Fibroblast of skin of back (primary cell): ENCODE data around the gene WDR86. TPM values are rescaled to one million over a fixed set of nuclear protein-coding genes. Genes with fewer than 3 reads are reported as not detected.

Experiments
- DNase-seq: peaks from one replicate; pipeline ENCODE4 v3.0.0-alpha.2; 2013
- polyA plus RNA-seq, 2 experiments: library from polyadenylated mRNA; unstranded; fragments of 120-200 nt; gene quantifications; one replicate each; pipeline ENCODE4 v1.2.1, GENCODE V29; 2013; ENCODE audit not compliant: insufficient read length in 2 of 2

The WDR86 gene, protein sequence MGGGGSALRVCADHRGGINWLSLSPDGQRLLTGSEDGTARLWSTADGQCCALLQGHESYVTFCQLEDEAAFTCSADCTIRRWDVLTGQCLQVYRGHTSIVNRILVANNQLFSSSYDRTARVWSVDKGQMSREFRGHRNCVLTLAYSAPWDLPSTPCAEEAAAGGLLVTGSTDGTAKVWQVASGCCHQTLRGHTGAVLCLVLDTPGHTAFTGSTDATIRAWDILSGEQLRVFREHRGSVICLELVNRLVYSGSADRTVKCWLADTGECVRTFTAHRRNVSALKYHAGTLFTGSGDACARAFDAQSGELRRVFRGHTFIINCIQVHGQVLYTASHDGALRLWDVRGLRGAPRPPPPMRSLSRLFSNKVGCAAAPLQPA
- 0.11 TPM for polyA plus RNA-seq (2013, experiment 1 of 2; ENCODE audit: insufficient read length)
- polyA plus RNA-seq (2013, experiment 2 of 2; ENCODE audit: insufficient read length), result not detected

DNA sequence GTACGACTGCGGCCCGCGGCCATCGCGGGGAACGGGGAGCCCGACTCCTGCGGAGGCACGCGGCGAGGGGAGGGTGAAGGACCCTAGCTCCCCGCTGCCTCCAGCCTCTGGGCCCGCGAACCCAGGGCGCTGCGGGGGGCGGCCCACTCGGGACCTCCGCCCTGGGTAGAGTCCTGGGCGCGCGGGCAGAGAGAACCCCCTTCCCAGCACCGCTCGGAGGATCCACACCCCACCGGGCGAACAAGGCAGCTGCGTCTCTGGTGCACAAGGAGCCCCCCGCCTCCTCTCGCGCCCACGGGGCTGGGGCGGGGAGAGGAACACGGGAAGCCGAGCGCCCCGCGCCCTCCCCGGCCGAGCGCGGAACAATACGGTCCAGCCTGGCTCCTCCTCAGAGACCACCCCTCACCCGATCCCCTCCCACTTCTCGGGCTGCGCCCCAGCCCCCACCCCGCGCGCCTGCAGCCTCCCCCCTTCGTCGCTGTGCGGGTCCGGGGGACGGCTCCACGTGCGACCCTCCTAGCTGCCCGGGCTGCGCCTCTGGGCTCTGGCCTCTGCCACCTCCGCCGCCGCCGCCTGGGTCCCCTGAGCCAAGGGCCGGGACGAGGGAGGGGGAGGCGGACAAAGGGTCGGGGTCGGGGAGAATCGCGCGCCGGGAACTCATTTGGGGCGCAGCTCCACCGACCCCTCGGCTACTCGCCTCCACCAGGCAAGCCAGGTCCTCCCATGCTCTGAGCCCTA, at the start of gene WDR86:
WDR86 (minus strand) TSS at position 372 of the 738 bp plus-strand sequence. CDS start 449 bp downstream, outside the sequence.
- no peak for DNase-seq

GRCh38 chr7:151457534-151457933, 47.7 kb upstream of the WDR86 start:
- no peak for DNase-seq

DNA sequence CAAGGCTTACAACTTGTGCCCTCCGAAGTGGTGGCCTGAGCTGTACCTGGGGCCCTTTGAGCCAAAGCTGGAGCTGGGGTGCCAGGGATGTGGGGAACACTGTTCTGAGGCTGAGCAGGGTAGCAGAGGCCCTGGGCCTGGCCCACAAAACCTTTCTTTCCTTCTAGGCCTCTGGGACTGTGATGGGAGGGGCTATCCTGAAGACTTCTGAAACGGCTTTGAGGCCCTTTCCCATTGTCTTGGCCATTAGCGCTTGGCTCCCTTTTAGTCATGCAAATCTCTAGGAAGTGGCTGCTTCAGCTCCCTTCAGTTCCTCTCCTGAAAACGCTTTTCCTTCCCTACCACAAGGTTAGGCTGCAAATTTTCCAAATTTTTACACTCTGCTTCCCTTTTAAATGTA, 46.9 kb upstream of the WDR86 start:
- DNase-seq, result no peak

GRCh38 chr7:151456276-151456675, 46.4 kb upstream of the WDR86 start:
- DNase-seq, result no peak

DNA sequence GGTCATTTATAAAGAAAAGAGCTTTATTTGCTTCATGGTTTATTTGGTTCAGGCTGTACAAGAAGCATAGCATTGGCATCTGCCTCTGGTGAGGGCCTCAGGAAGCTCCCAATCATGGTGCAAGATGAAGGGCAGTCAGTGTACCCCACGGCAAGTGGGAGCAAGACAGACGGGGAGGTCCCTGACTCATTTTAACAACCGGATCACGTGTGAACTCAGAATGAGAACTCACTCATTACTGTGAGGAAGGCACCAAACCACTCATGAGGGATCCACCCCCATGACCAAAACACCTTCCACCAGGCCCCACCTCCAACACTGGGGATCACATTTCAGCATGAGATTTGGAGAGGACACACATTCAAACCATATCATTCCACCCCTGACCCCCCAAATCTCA, 45.9 kb upstream of the WDR86 start:
- no peak for DNase-seq

DNA sequence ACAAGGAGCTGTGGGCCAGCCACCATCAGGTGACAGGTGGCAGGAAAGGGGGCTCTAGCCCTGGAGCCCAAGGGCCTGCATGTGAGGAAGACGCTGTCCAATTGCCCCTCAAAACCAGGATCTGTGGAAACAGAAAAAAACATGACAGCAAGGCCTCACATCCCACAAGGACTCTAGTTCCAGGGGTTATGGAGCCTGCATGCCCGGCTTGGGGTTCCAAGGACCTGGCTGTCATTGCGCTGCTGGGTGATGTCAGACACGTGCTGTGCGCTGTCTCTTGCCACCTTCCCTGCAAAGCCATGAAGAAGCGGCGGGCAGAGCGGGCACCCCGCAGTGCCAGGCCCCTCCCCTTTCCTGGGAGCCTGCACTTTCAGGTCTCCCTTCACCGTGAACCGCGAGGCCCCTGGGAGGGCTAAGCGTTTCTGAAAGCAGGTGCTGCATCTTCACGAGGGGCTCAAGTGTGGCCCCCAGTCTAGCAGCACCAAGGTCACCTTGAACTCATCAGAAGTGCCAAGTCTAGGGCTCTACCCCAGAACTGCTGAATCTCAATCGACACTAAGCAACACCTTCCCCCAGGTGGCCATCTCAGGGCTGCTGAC, 45.2 kb upstream of the WDR86 start:
- DNase-seq, result no peak

GRCh38 chr7:151454305-151454704, 44.5 kb upstream of the WDR86 start:
- DNase-seq, result peak; percentile 46

DNA sequence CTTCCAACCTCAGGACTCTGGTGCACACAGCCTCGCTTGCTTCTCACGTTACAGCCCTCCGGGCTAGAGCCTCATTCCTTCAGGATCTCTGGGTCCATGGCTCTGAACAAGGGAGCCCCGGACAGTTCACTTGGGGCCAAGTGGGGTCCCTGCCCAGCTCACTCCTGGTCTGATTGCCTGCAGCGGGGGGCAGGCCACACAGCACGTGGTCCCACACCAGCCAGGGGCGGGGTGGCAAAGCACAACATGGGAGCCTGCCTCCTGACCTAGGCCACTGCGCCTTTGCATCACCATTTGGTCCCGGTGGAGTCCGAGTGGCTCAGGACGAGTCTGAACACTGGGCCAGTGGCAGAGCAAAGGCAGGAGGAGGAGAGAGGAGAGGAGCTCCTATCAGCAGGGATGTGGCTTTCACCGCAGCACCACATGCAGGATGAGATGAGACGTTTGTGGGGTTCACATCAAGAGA, 43.5 kb upstream of the WDR86 start:
- no peak for DNase-seq

- DNase-seq, result no peak
Measured at GRCh38 chr7:151452680-151453325, 43.0 kb upstream of the WDR86 start.

DNA sequence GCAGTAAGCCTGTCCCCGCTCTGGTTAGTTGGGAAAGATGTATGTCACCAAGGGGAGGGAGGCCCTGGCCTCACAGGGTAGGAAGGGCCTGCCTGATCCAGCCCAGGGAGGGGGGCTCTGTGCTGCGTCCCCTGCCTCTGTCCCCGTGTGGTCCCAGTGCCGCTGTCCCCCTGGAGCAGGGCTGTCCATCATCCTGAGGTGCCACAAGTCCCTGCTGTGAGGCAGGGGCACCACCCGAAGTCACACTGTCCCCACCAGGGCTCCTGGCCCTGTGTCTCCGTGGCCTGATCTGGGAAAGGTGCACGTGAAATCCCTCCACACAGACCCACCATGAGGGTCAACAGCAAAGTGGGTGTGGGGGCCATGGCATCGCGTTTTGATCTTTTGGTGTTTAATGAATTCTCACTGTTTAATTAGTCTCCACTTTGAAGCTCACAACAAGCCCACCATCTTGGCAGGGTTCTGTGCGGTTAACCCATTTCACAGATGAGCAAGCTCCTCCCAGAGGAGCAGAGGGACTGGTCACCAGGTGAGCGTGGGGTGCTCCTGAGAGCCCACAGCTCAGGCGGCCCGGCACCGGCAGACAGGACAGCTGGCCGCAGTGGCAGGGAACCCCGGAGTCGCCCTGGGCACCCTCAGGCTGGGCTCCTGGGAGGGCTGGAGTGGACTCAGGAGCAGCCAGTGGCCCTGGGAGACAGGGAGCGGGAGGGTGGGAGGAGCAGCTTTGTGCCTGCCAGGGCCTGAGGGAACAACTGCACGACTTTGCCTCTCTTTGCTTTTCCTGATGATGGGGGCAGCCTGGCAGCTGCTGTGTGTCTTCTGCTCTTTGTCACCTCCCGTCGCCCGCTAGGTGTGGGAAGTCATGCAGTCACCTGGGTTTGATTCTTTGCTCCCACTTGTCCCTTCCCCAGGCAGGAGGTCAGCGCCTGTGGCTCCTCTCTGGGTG, 42.1 kb upstream of the WDR86 start:
- no peak for DNase-seq

DNA sequence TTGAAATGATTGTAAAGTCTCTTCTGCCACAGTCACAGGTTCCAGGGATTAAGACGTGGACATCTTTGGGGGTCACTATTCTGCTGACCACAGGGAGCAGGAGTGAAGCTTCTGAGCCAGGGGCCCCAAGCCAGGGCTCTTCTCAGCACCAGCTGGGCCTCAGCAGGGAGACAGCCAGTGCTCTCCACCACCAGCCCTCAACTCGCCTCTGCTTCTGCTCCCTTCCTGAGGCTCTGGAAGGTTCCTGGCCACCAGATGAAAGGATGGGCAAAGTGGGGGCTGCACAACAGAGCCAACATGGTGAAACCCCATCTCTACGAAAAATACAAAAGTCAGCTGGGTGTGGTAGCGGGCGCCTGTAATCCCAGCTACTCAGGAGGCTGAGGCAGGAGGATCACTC, 41.3 kb upstream of the WDR86 start:
- no peak for DNase-seq

DNA sequence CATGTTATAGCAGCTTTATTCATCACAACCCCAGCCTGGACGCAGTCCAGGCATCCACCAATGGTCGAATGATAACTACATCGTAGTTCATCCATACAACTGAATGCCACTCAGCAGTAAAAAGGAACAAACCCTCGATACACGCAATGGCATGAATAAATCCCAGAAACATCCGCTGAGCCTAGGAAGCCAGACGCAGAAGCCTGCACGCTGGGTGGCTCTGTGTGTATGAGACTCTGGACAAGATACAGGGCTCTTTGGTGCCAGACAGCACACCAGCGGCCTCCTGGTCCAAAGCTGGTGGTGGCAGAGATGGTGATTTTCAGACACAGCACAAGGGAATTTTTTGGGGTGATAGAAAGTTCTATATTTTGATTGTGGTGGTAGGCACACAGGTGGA, 40.2 kb upstream of the WDR86 start:
- DNase-seq, result no peak

DNA sequence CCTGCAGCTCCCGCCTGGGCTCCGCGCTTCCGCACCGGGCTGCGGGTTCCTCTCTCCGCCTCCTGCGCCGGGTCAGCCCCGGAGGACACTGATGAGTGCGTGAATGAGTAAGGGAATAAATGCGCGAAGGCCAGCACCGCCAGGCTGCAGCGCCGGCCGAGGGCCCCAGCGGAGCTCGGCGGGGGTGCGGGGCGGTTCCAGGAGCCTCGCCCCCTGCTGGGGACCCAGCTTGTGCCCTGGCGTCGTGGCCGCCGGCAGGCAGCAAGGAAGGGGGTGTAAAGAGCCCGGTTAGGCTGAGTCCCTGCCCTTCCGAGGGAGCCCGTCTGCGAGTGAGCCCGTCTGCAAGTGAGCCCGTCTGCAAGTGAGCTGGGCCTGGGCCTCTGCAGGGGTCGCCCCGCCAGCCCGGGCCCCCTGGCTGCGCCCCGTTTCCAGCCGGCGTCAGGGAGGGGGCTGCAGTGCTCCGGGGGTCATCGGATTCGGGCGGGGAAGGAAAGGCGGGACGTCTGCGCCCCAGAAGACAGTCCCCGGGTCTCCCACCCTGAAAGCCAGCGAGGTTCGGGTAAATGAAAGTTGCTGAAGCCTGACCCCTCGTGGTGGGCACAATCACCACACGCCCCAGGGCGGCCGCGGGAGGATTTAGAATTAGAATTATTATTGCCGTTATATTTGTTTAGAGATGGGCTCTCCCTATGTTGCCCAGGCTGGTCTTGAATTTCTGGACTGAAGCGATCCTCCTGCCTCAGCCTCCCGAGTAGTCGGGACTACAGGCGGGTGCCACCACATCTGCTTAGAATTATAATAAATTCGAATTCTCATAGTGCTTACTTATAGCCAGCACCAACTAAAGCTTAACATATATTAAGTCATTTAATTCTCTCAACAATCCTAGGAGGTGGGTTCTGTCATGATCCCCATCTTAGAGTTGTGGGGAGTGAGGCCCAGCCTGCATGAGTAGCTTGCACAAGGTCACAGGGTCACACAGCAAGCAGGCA, 38.7 kb upstream of the WDR86 start:
- DNase-seq, result peak; percentile 58

DNA sequence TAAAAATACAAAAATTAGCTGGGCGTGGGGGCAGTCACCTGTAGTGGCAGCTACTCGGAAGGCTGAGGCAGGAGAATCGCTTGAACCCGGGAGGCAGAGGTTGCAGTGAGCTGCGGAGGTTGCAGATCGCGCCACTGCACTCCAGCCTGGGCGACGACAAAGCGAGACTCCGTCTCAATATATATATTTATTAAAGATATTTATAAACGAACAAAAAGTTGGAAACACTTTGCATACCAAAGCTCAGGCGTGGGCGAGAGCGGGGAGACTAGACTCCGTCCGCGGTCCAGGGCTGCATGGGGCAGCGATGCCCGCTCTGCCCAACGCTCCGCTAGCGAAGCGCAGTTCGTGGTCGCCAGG, 38.0 kb upstream of the WDR86 start:
- no peak for DNase-seq

- DNase-seq, result no peak
Measured at GRCh38 chr7:151447312-151447711, 37.5 kb upstream of the WDR86 start.

DNA sequence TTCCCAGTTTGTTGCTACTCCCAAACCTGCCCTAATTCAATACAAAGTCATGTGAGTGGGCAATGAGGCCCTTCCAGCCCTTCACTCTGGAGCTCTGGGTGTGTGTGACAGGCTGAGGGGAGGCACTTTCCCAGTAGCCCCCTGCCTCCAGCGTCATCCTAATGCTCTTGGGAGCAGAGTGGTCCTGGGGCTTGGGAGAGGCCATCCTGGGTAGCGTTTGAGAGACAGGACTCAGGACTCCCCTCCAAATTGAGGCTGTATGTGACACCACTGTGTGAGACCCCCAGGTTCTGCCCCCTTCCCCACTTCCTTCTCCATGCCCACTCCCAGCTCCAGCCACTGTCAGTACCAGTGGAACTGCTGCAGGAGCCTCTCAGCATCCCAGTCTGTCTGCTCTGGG, 36.6 kb upstream of the WDR86 start:
- no peak for DNase-seq

GRCh38 chr7:151444632-151445031, 34.8 kb upstream of the WDR86 start:
- no peak for DNase-seq

GRCh38 chr7:151442776-151443496, 33.1 kb upstream of the WDR86 start:
- DNase-seq, result no peak

DNA sequence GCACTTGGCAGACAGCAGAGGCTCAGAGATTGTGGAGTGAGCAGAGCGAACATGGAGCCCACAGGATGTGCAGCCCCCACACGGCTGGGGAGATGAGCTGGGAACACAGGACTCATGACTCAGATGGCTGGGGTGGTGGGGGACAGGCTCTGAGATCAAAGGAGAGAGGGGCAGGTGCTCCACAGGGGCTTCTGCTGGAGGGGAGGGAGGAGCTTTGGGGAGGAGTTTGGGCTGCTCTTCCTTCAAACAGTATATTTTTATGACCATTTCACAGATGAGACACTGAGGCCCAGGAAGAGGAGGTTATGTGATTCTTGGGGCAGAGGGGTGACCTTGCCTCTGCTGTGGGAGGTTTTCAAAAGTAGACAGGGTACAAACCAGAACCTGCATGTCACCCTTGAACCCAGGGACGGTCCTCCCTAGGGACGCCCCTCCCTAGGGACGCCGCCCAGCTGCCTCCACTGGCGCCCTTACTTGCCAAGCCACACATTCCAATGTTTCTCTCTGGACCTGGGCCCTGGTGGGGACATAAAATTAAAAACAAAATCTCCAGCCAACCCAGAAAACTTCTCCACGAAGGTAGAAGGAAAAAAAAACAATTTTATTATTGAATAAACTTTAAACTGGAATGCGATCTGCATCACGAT, 31.1 kb upstream of the WDR86 start:
- no peak for DNase-seq
